Transverse colon (tissue), 4 donors: ENCODE measurements around the gene MYH15.
"Not testable (repeated sequence)": the region's sequence is repeated elsewhere in the genome, so short reads cannot be mapped to it uniquely, and the experiment has no call there.

ENCODE experiments used
- CTCF ChIP-seq, 5 experiments: fragments of 200-600 bp in 3 of 5; fragments of 450-650 bp in 2 of 5; sonication (generic) in 3 of 5; IDR thresholded peaks; 1 replicate in 2 of 5; 2 replicates in 3 of 5; pipeline ENCODE4 v1.5.1; 2016 to 2017; ENCODE audit warnings: antibody characterized with exemption in 5 of 5, inconsistent platforms in 3 of 5, mild to moderate bottlenecking in 2 of 5, moderate library complexity in 1 of 5
- EP300 ChIP-seq: sonication (generic); formaldehyde crosslinking; IDR thresholded peaks from one replicate; pipeline ENCODE4 v1.6.1; 2017; ENCODE audit warnings: antibody characterized with exemption, low read depth
- POLR2A ChIP-seq: fragments of 450-650 bp; IDR thresholded peaks from one replicate; pipeline ENCODE4 v1.6.1; 2016; ENCODE audit warnings: antibody characterized with exemption, mild to moderate bottlenecking, moderate library complexity
- POLR2AphosphoS5 ChIP-seq, 3 donors: sonication (generic); formaldehyde crosslinking; IDR thresholded peaks; one replicate each; pipeline ENCODE4 v1.6.1; 2016; ENCODE audit warnings: antibody characterized with exemption in 3 of 3

GRCh38 chr3:108378952-108379342, 131.4 kb downstream of the MYH15 start:
- not testable (repeated sequence) for TF ChIP-seq CTCF (IDR thresholded peaks at IDR 0.05); EP300; POLR2A; POLR2AphosphoS5 (IDR thresholded peaks at IDR 0.05)
